H54 (cell line): ENCODE data around the gene TASOR.
"Not testable (repeated sequence)": the region's sequence is repeated elsewhere in the genome, so short reads cannot be mapped to it uniquely, and the experiment has no call there.

Source experiments
- DNase-seq: peaks from one replicate; pipeline ENCODE4 v3.0.0; 2011; ENCODE audit warnings: low spot score, mixed read lengths; ENCODE audit not compliant: insufficient read length
- FAIRE-seq: peaks from 3 replicates; lab custom pipeline; 2011; peaks lifted over from hg19 to GRCh38; lab: Jason Lieb, UNC
- POLR2A ChIP-seq: IDR thresholded peaks from 2 replicates; pipeline ENCODE4 v1.6.1; 2011; ENCODE audit warnings: low read depth, mild to moderate bottlenecking, low read length

TASOR gene

DNA sequence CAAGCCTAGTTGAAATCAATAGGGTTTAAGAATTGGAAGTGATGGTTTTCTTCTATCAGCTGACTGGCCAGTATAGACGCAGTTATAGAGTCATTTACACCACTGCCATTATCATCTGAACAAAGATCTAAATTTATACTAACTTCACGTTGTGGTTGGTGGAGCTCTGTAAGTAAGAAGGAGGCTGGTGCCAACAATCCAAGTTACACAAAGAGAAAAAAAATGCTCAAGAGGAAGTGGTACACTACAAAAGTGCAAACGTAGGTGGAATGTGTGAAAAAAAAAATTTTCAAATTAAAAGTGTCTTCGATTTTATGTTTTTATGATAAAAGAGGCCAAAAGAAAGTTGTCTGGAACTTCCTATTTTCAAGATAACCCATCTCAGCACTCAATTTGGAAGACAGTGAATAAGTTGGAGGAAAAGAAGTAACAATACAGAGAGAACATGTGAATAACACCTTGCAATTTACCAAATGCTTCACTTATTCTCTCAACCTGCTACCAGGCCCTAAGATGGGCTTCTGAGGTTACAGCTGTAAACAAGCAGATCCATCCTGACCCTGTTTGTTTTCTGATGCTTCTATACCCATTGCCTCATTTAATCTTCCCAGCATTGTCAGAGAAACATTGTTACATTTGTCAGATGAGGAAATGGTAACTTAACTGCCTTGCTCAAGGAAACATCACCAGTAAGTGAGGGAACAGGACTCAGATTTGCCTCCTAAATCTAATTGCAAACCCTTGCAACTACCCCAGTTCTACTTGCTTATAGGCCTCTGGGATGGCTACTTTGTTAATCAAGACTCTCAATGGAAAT is 12.0 kb upstream of the TASOR start:
- no peak for DNase-seq
- no peak for FAIRE-seq
- TF ChIP-seq POLR2A = no peak

DNA sequence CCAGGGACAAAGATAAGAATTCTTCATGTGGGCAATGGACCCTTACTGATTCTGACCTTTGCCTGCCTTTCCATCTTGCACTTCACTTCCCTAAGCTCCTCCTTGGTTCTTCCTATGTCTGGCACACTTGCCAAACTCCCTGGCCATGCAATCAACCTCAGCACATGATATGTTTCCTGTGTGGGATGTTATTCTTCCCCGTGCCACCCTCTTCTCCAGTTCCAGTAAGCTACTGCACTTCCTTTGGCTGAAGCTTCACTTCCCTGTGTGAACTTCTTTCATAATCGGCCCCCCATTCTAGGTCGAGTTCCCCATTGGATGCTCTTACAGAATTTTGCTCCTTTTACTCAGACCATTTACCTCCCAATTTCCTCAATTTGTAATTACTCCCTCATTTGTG is 10.7 kb upstream of the TASOR start:
- DNase-seq = no peak
- TF ChIP-seq POLR2A = no peak
- no peak for FAIRE-seq

DNA sequence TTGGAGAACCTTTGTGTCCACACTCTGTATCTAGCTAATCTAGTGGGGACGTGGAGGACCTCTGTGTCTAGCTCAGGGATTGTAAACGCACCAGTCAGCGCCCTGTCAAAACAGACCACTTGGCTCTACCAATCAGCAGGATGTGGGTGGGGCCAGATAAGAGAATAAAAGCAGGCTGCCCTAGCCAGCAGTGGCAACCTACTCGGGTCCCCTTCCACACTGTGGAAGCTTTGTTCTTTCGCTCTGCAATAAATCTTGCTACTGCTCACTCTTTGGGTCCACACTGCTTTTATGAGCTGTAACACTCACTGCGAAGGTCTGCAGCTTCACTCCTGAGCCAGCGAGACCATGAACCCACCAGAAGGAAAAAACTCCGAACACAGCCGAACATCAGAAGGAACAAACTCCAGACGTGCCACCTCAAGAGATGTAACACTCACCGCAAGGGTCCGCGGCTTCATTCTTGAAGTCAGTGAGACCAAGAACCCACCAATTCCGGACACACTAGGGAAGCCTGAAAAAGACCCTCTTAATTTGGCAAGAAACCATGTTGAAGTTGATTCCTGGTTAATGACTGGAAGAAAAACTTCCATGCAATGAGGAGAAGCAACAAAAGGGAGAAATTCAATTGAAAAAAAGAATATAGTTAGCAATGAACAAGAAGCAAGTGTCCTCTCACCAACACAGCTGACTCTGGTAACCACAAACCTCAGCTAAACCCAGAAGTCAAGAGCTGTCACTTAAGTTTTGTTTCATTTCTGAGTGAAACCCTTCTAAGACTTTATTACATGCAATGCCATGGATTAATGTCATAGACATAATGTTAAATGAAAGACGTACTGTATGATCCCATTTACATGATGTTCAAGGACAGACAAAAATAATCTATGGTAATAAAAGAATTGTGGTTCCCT is 9.7 kb upstream of the TASOR start:
- not testable (repeated sequence) for DNase-seq, FAIRE-seq

DNA sequence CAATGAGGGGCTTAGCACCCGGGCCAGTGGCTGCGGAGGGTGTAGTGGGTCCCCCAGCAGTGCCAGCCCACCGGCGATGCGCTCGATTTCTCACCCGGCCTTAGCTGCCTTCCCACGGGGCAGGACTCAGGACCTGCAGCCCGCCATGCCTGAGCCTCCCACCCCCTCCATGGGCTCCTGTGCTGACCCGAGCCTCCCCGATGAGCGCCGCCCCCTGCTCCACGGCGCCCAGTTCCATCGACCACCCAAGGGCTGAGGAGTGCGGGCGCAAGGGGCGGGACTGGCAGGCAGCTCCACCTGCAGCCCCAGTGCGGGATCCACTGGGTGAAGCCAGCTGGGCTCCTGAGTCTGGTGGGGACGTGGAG is 8.9 kb upstream of the TASOR start:
- DNase-seq, FAIRE-seq: not testable (repeated sequence)

DNA sequence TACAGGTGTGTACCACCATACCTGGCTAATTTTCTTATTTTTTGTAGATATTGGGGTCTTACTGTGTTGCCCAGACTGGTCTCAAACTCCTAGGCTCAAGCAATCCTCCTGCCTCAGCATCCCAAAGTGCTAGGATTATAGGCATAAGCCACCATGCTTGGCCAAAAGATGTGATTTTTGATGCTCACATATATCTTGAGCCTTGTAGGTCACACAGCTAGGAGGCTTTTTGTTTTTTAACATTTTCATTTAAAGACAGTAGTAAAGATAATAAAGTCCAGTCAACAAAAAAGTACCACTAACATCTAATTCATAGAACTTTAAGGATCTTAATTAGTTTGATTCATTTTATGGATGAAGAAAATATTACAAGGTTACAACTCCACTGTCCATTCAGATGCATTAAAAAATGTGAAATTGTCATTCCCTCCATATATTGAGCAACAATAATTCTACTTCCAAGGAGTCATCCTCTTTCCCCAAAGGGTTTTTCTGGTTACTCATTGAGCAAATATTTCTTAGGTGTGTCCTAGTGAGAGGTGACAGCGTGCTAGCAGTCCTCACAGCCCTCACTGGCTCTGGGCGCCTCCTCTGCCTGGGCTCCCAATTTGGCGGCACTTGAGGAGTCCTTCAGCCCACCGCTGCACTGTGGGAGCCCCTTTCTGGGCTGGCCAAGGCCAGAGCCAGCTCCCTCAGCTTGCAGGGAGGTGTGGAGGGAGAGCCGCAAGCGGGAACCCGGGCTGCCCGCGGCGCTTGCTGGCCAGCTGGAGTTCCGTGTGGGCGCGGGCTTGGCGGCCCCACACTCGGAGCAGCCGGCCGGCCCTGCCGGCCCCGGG is 8.3 kb upstream of the TASOR start:
- no peak for FAIRE-seq
- DNase-seq = no peak
- TF ChIP-seq POLR2A = no peak

DNA sequence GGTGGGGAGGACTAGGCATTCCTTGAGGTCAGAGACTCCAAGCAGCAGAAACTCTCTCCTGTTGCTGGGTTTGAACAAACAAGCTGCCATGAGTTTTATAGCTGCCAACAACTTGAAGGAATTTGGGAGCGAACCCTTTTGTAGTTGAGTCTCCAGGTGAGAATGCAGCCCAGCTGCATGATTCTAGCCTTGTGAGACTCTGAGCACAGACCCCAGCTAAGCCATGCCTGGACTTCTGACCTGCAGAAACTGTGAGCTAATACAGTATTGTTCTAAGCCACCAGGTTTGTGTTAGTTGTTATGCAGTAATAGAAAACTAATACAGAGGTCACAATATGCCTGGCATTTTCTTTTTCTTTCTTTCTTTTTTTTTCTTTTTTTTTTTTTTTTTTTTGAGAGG is 6.2 kb upstream of the TASOR start:
- DNase-seq (no peak), FAIRE-seq (no peak)
- no peak for TF ChIP-seq POLR2A

DNA sequence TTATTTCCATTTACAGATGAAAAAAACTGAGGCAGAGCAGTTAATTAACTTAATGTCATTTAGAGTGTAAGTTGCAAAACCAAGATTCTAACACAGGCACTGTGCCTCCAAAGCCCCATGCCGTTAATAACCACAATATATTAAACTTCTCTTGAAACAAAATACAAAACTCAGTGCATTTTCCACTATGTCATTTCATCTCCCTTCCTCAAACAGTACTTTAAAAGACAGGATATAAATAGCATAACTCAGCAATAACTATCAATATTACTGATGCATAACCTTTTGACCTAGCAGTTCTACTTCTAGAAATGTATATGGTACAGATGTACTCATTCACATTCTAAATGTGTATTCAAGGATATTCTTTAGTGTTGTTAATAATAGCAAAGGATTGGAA is 5.1 kb upstream of the TASOR start:
- DNase-seq (no peak), FAIRE-seq (no peak)
- TF ChIP-seq POLR2A = no peak

DNA sequence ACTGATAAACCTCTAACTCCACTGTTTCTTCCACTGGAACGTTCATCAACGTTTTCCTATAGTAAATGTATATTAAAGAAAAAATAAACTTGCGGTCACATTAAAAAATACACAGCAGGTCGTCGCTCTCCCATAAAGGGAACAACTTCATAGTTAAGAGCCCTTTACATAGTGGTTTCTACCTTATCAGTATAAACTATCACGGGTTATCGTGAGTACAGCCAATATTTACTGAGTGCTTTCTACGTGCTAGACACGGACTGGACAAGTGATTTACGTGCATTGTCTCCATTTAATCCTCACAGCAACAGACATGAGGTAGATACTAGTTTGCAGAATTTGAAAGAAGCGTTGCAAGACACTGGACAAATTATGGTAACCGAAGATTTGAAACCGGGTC is 964 bp upstream of the TASOR start:
- FAIRE-seq (no peak), DNase-seq (no peak)
- no peak for TF ChIP-seq POLR2A

DNA sequence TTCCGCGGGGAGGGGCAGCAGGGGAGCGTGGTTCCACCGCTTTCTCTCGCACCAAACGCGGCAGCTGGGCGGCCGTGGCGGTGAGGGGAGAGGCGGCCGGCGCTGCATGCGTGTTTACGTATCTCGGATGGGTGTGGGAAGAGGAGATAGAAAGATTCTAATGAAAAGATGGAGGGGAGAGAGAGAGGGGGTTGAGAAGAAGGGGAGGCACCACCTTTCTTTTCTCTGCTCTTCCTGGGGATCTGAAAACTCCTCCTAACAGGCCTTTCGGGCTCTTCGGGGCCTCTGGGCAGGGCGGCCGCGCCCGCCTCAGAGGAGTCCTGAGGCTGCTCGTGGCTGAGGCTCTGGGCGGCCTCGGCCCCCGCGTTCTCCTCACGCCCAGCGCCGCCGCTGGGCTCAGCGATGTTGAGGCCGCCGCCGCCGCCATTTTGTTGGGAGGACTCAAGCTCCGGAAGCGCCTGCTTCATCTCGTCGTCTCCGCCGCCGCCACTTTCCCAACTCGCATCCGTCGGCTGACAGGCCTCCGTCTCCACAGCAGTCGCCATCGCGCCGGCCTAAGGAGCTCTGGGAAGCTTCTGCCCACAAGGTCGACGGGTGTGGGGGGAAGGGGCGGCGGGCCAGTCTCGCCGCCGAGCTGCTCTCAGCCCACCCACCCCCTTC is 473 bp downstream of the TASOR start:
- TF ChIP-seq POLR2A = peak; percentile 63

DNA sequence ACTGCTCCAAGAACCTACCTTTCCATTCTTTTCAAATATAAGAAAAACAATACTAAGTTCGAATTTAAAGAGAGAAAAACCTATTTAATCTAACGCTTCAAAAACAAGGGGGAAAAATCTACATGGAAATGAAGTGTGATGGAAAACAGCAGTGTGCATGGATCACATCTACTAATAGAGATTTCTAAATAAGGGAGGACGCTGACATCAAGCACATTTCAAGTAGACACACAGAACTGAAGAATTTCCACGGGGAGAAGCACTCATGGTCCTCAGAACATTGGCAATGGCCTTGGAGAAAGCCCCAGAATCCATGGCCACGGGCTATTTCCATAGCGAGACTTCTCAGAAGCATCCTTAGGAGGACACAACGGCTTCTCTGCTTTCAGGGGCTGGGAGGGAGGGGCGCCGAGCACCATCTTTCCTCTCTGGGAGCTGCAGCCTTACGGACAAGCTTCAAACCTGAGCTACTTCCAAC is 1.0 kb downstream of the TASOR start:
- FAIRE-seq (peak; percentile 43), DNase-seq (no peak)
- no peak for TF ChIP-seq POLR2A

More for the DNA sequence above, 473 bp downstream of the TASOR start:
- no peak for FAIRE-seq
- DNase-seq = peak; percentile 36

DNA sequence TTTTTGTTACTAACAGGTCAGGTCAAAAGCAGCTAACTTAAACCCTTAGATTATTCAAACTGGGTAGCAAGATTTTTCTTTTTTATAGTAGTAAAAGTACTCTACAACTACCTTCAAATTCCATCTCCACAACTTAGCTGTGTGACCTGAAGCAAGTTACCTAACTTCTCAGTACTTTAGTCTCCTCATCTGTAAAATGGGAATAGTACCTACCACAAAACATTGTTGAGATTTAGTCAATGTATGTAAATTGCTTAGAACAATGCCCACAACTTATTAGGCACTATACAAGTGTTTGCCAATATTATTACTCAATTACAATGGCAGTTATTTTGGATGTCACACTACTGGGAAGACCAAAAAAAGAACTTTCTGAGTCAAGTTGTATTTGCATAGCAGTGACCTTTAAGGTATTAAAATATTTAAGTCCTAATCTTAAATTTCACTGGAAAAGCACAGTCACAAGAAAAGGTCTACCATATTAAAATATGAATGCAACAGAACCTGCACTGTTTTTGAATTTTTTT is 2.9 kb downstream of the TASOR start:
- DNase-seq = no peak
- TF ChIP-seq POLR2A = no peak
- FAIRE-seq = peak; percentile 36

DNA sequence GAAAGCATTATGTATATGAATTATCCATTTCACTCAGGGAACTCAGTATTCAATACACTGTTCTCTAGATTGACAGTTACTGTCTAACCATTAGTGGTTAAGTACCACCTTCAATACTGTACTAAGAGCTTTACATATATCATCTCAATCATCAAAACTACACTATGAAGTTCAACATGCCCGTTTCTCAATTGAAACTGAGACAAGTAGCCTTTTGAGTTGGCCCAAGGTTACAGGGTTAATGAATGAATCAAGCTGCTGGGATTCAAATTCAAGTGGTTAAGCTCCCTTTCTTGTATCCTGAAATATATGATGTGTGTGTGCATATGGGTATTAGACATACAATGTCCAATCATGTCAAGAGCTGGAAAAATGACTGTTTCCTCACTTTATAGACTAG is 5.8 kb downstream of the TASOR start:
- no peak for DNase-seq
- FAIRE-seq = peak; percentile 65
- no peak for TF ChIP-seq POLR2A
